Activated T-cell treated with anti-CD3 and anti-CD28 coated beads, Interleukin-2, amount 50 U/mL, for 72 hours (primary cell): Measurements from ENCODE around the gene MRTFA. TPM values are rescaled to one million over a fixed set of nuclear protein-coding genes. Genes with fewer than 3 reads are reported as not detected.

ENCODE experiments used
- ATAC-seq, 2 donors: fragments of 150-1000 bp; cut with Tn5 transposase; replicated peaks in 1 of 2; 2 replicates each; pipeline ENCODE4 v1.10.0; 2021; ENCODE audit warnings: moderate library complexity in 2 of 2, mild to moderate bottlenecking in 1 of 2
- DNase-seq, 2 donors: peaks; one replicate each; pipeline ENCODE4 v3.0.0; 2021 to 2022; ENCODE audit warnings: mixed read lengths in 1 of 2
- H3K27ac Mint-ChIP-seq: one replicate; pipeline ENCODE4 v1.8.0; 2022; ENCODE audit warnings: mild to moderate bottlenecking, moderate library complexity, mixed read lengths
- H3K27me3 Mint-ChIP-seq: one replicate; pipeline ENCODE4 v1.8.0; 2022; ENCODE audit warnings: low read depth, mixed read lengths
- H3K36me3 Mint-ChIP-seq, 2 donors: one replicate each; pipeline ENCODE4 v1.8.0; 2022; ENCODE audit warnings: mixed read lengths in 2 of 2, mild to moderate bottlenecking in 1 of 2; ENCODE audit not compliant: insufficient read depth in 2 of 2
- H3K4me1 Mint-ChIP-seq: one replicate; pipeline ENCODE4 v1.8.0; 2022; ENCODE audit warnings: low read depth, mixed read lengths
- H3K4me3 Mint-ChIP-seq, 2 donors: one replicate each; pipeline ENCODE4 v1.8.0; 2022; ENCODE audit warnings: mild to moderate bottlenecking in 2 of 2, mixed read lengths in 2 of 2, moderate library complexity in 2 of 2
- H3K9me3 Mint-ChIP-seq, 2 donors: one replicate each; pipeline ENCODE4 v1.8.0; 2022; ENCODE audit warnings: mixed read lengths in 2 of 2
- total RNA-seq, 2 donors: library from RNA; stranded (reverse); gene quantifications; one replicate each; pipeline ENCODE4 v1.2.3, GENCODE V29; 2022

The MRTFA gene
- total RNA-seq, 2 donors from 2014 or later, result 44.7 to 51.7 TPM

DNA sequence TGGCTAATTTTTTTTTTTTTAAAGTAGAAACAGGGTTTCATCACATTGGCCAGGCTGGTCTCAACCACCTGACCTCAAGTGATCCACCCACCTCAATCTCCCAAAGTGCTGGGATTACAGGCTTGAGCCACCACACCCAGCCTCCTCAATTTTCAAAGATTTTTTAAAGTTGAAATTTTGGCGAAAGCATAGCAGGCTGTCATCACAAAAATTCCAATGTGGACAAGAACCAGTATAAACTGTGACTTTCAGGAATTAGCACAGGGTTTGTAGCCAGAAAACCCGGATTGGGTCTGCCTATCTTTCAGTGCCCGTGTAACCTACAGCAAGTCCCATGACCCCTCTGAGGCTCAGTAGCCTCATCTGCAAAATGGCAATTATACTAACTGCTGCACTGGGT lies 185.9 kb downstream of the MRTFA start:
- Mint-ChIP-seq H3K4me3 (peak overlapping the region in 1 of 2 donors; percentile 75), H3K4me1 (peaks cover 57% of the 10 kb centered on the region), H3K27me3 (no peaks in the 10 kb centered on the region), H3K36me3 (peaks cover 6 to 11% of the 10 kb centered on the region in 2 donors), H3K27ac (peak overlapping the region; percentile 77), H3K9me3 (no peaks in the 10 kb centered on the region)
- no peak for ATAC-seq
- DNase-seq, result no peak

- no peak for DNase-seq
These were observed 186.9 kb downstream of the MRTFA start for GRCh38 chr22:40449676-40450035.

GRCh38 chr22:40446203-40446602 lies 190.3 kb downstream of the MRTFA start:
- Mint-ChIP-seq H3K4me3 (no peak overlapping the region), H3K27me3 (no peaks in the 10 kb centered on the region), H3K4me1 (peaks cover 50% of the 10 kb centered on the region), H3K27ac (peak overlapping the region; percentile 59), H3K36me3 (peaks cover 6 to 17% of the 10 kb centered on the region in 2 donors), H3K9me3 (peaks cover 0 to 2% of the 10 kb centered on the region in 2 donors)
- ATAC-seq, result no peak
- no peak for DNase-seq

More at GRCh38 chr22:40449676-40450035, 186.9 kb downstream of the MRTFA start:
- no peak overlapping the region for H3K27ac Mint-ChIP-seq
- no peak for ATAC-seq
- H3K4me1 Mint-ChIP-seq, result peaks cover 57% of the 10 kb centered on the region
- H3K27me3 Mint-ChIP-seq, result no peaks in the 10 kb centered on the region
- no peaks in the 10 kb centered on the region for H3K9me3 Mint-ChIP-seq
- no peak overlapping the region for H3K4me3 Mint-ChIP-seq
- peaks cover 6 to 16% of the 10 kb centered on the region in 2 donors for H3K36me3 Mint-ChIP-seq

GRCh38 chr22:40444178-40444831 lies 192.2 kb downstream of the MRTFA start:
- Mint-ChIP-seq H3K36me3 (peaks cover 6 to 20% of the 10 kb centered on the region in 2 donors), H3K27me3 (no peaks in the 10 kb centered on the region), H3K27ac (no peak overlapping the region), H3K4me3 (no peak overlapping the region), H3K9me3 (peaks cover 0 to 2% of the 10 kb centered on the region in 2 donors), H3K4me1 (peaks cover 57% of the 10 kb centered on the region)
- DNase-seq, result no peak
- no peak for ATAC-seq

GRCh38 chr22:40443732-40444131 lies 192.8 kb downstream of the MRTFA start:
- peaks cover 59% of the 10 kb centered on the region for H3K4me1 Mint-ChIP-seq
- H3K27ac Mint-ChIP-seq, result no peak overlapping the region

DNA sequence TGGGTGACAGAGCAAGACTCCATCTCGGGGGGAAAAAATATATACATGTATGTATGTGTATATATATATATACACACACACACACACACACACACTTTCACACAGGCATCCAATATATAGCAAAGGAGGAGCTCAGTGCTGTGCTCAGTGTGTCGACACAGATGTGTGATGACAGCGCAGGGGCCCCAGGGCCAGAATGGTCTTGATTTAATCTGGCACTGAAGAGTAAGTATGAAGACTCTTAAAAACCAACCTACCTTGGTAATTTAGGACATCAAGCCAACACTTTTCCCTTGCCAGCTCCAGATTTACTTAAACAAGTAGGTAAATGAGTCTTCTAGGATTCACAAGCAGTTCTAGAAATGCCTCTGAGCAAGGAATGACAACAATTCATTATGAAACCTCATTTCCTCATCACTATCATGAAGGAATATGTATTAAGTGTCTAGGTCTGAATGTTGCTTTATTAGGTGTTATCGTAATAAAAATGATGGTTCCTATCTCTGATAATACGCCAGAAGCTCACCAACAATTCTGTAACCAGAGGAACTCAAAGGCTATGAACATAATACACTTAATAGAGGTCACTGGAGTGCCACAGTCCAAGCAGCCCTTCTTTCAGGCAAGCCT lies 194.6 kb downstream of the MRTFA start:
- H3K9me3 Mint-ChIP-seq, result peaks cover 0 to 2% of the 10 kb centered on the region in 2 donors
- H3K4me1 Mint-ChIP-seq, result peaks cover 60% of the 10 kb centered on the region
- H3K4me3 Mint-ChIP-seq, result no peak overlapping the region
- ATAC-seq (no peak), DNase-seq (no peak)
- peak overlapping the region; percentile 20 for H3K27ac Mint-ChIP-seq
- H3K27me3 Mint-ChIP-seq, result no peaks in the 10 kb centered on the region
- peaks cover 6 to 20% of the 10 kb centered on the region in 2 donors for H3K36me3 Mint-ChIP-seq

More at GRCh38 chr22:40443732-40444131, 192.8 kb downstream of the MRTFA start:
- ATAC-seq (no peak), DNase-seq (no peak)
- Mint-ChIP-seq H3K27me3 (no peaks in the 10 kb centered on the region), H3K9me3 (peaks cover 0 to 2% of the 10 kb centered on the region in 2 donors), H3K36me3 (peaks cover 6 to 20% of the 10 kb centered on the region in 2 donors), H3K4me3 (no peak overlapping the region)

DNA sequence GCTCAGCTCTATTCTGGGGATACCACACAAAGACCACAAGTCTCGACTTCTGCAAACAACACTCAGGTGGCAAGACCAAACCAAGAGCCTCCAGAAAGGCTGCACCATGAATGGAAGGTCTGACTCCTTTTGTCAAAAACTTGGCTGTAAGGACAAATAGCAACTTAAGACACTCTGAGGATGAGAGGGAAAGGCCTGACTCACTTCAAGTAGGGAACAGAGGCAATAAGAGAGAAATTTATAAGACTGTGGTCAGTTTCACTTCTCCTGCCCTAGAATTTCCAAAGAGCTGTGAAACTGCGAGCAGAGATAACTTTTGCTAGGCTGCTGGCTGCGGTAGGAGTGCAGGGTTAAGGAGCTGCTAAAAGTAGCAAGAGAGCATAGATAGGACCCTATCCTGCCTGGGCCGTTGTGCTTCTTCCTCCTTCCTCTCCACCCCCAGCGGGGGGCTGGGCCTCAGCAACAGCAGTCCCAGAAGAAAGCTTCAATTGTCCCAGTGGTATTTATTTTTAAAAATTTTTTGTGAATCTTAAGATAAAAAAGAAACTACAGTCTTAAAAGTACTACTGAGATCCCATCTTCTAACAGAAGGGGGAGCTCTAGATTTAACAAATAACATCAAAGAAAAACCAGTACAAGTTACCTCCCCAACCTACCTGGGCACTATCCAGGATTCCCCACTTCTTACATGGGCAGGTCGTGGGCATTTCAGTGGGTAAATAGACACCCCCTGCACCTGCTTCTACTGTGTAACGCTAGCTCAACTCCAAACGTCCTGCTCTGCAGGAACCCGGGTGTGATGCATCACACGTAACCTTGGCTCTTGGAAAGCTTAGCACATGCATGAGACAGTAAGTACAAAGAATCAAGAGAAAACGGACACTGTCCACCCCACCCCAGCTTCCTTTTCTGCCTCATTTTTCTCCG lies 199.8 kb downstream of the MRTFA start:
- ATAC-seq (peak; percentile 59 to 65), DNase-seq (no peak)
- peaks cover 72% of the 10 kb centered on the region for H3K4me1 Mint-ChIP-seq
- no peaks in the 10 kb centered on the region for H3K27me3 Mint-ChIP-seq
- H3K9me3 Mint-ChIP-seq, result no peaks in the 10 kb centered on the region
- peaks cover 3 to 9% of the 10 kb centered on the region in 2 donors for H3K36me3 Mint-ChIP-seq
- peak overlapping the region; percentile 93 for H3K27ac Mint-ChIP-seq
- peak overlapping the region; percentile 41 to 63 for H3K4me3 Mint-ChIP-seq

GRCh38 chr22:40434745-40435144 lies 201.8 kb downstream of the MRTFA start:
- no peak for ATAC-seq
- Mint-ChIP-seq H3K4me1 (peaks cover 54% of the 10 kb centered on the region), H3K36me3 (peaks cover 7 to 14% of the 10 kb centered on the region in 2 donors), H3K9me3 (no peaks in the 10 kb centered on the region), H3K27ac (no peak overlapping the region), H3K27me3 (no peaks in the 10 kb centered on the region), H3K4me3 (no peak overlapping the region)
- DNase-seq, result no peak

- no peak overlapping the region for H3K27ac Mint-ChIP-seq
- peaks cover 8 to 18% of the 10 kb centered on the region in 2 donors for H3K36me3 Mint-ChIP-seq
- H3K9me3 Mint-ChIP-seq, result no peaks in the 10 kb centered on the region
- H3K4me3 Mint-ChIP-seq, result no peak overlapping the region
- ATAC-seq (no peak), DNase-seq (no peak)
- peaks cover 50% of the 10 kb centered on the region for H3K4me1 Mint-ChIP-seq
- H3K27me3 Mint-ChIP-seq, result no peaks in the 10 kb centered on the region
These were observed 202.4 kb downstream of the MRTFA start for GRCh38 chr22:40434106-40434505.

- DNase-seq, result no peak
- no peaks in the 10 kb centered on the region for H3K27me3 Mint-ChIP-seq
- H3K27ac Mint-ChIP-seq, result no peak overlapping the region
- peaks cover 50% of the 10 kb centered on the region for H3K4me1 Mint-ChIP-seq
- H3K9me3 Mint-ChIP-seq, result no peaks in the 10 kb centered on the region
- H3K36me3 Mint-ChIP-seq, result peaks cover 11 to 24% of the 10 kb centered on the region in 2 donors
- no peak overlapping the region for H3K4me3 Mint-ChIP-seq
- ATAC-seq, result no peak
These were observed 203.0 kb downstream of the MRTFA start for GRCh38 chr22:40433416-40434090.

- no peaks in the 10 kb centered on the region for H3K9me3 Mint-ChIP-seq
- H3K4me3 Mint-ChIP-seq, result no peak overlapping the region
- peaks cover 41% of the 10 kb centered on the region for H3K4me1 Mint-ChIP-seq
- no peak for ATAC-seq
- H3K27ac Mint-ChIP-seq, result peak overlapping the region; percentile 31
- H3K27me3 Mint-ChIP-seq, result no peaks in the 10 kb centered on the region
- no peak for DNase-seq
- peaks cover 11 to 24% of the 10 kb centered on the region in 2 donors for H3K36me3 Mint-ChIP-seq
These were observed 203.9 kb downstream of the MRTFA start for GRCh38 chr22:40432625-40433024.

DNA sequence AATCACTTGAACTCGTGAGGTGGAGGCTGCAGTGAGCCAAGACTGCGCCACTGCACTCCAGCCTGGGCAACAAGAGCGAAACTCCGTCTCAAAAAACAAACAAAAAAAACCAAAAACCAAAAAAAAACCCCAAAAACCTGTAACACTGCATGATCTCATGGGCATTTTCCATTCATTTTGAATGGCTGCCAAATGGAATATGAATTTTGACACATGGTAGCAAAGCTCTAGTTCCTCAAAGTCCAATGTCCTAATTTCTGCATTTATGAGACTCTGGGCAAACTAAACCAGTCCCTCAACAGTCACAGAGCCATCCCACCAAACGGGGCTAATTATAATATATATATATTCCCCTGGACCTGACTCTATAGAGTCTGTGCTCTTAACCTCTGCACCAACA lies 204.4 kb downstream of the MRTFA start:
- DNase-seq (no peak), ATAC-seq (no peak)
- H3K27ac Mint-ChIP-seq, result peak overlapping the region; percentile 46
- no peaks in the 10 kb centered on the region for H3K27me3 Mint-ChIP-seq
- H3K36me3 Mint-ChIP-seq, result peaks cover 11 to 24% of the 10 kb centered on the region in 2 donors
- no peak overlapping the region for H3K4me3 Mint-ChIP-seq
- H3K9me3 Mint-ChIP-seq, result no peaks in the 10 kb centered on the region
- peaks cover 36% of the 10 kb centered on the region for H3K4me1 Mint-ChIP-seq
